ENCODE measurements around the gene FMN2.

FMN2 gene

DNA sequence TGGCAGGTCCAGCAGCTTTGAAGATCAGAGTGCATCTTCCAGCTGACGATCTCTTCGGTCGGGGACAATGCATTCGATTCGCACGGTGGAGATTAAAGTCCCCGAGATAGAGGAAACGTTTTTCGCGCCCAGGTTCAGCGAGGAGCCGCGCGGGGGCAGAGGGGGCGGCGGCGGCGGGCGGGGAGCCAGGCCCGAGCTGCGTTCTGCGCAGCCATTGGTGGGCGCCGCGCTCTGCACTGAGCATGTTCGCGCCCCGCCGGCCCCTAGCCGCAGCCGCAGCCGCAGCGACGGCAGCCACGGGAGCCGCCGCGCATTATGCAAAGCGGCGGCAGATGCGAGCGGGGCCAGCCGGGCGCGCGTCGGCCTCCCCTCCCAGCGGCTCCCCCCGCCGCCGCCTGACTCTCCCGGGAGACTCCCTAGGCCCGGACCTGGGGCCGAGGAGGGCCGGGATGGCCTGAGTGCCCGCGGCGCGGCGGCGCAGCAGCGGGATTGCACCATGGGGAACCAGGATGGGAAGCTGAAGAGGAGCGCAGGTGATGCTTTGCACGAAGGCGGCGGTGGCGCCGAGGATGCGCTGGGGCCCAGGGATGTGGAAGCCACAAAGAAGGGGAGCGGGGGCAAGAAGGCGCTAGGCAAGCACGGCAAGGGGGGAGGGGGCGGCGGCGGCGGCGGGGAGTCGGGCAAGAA, at the start of gene FMN2:
TSS of gene FMN2 (plus strand) at position 270 of the 687 bp plus-strand sequence. CDS start at position 497, 227 bp downstream.
- peak; percentile 95 for DNase-seq

DNA sequence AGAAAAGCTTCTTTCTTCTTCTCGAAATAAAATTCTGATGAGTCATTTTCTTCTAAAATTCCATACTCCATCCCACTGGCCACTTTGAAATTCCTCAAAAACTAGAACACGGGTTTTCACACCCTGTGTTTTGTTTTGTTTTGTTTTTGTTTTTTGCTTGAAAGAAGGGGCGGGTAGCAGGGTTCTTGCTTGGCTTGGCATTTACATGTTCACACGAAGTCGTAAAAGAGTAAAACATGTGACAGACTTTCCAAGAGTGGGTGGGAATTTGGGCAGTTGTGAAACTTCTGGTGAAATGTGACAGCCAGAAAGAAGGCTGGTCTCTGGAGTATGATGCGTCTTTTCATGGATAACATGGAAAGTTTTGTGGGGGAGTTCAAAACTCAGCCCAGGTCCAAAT, 47.1 kb upstream of the FMN2 start:
- DNase-seq = no peak

DNA sequence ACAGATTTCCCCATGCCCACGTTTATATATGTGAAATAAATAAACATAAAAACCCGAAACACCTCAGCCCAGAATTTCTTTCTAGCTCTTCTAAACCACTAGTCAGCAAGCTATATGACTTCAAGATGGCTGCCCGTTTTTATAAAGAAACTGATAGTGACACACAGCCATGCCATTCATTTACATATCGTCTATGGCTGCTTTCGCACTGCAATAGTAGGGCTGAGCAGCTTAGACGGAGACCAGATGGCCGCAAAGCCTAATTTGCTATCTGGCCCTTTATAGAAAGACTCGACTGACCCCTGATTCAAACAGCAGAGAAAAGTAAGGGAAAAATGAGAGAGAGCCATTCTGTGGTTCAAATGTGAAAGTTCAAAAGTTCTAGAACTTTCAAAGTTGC, 45.7 kb upstream of the FMN2 start:
- DNase-seq = peak; percentile 90

DNA sequence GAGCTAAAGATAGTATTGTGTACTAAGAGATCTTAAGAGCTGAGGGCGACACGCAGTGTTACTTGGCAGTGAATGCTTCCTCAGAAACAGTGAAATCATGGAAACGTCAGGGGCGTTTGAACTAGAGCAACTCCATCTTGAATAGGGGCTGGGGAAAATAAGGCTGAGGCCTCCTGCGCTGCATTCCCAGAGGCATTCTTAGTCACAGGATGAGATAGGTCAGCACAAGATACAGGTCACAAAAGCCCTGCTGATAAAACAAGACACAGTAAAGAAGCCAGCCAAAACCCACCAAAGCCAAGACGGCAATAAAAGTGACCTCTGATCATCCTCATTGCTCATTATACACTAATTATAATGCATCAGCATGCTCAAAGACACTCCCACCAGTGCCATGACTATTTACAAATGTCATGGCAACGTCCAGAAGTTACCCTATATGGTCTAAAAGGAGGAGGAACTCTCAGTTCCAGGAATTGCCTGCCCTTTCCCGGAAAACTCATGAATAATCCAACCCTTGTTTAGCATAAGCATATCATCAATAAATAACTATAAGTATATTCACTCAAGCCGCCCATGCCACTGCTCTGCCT, 37.5 kb upstream of the FMN2 start:
- no peak for DNase-seq

GRCh38 chr1:240055936-240056335, 35.7 kb upstream of the FMN2 start:
- peak; percentile 16 for DNase-seq

DNA sequence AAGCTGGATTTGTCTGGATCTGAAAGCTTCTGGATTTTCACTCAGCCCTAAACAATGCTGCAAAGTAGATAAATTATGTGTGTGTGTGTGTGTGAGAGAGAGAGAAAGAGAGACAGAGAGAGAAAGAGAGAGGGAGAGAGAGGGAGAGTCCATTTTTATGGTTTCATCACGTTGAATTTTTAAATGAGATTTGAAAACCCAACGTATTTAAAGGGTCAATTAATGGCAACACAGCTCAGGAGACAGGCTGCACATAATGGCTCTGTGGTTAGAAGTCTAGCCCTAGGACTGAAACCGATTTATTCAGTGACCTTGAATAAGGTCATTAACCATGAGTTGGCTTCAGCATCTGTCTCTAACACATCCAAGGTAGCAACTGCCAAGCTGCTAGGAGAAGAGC, 35.3 kb upstream of the FMN2 start:
- DNase-seq = peak; percentile 64

DNA sequence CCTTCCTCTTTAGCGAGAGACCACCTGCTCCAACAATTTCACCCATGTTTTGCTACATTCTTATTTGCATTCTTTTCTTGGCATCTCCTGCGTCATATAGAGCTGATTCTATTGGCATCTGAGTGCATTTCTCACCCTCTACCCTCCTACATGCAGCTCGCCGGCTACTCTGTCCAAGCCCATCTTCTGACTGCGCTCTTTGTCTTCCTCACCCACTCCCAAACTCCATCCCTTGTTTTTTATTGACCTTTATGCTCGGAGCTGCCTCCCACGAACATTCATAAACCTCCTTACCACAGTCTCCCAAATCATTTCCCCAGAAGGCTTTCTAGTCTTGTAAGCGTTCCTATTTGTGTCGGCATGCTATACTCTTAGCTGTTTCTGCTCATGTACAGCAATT, 33.6 kb upstream of the FMN2 start:
- no peak for DNase-seq

GRCh38 chr1:240068961-240069360, 22.7 kb upstream of the FMN2 start:
- no peak for DNase-seq

DNA sequence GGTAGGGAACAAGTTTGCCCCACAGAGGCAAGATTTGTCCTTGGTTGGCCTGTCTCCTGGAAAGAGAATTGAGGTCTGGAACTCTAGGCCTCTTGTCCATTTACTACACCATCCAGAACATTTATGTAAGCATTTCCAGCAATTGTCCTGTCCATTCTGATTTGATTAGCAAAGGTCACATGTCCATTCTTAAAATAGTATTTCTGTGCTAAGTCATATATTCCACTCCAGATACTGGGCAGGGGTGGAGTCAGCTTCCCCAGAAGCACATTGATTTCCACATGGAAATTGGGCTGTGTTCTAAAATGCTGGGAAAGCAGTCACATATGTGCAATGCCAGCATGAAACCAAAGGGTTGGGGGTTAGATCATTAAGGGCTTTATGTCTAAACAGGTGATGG, 21.5 kb upstream of the FMN2 start:
- no peak for DNase-seq

- DNase-seq = peak; percentile 33
Observed at GRCh38 chr1:240073097-240073496, 18.6 kb upstream of the FMN2 start.

DNA sequence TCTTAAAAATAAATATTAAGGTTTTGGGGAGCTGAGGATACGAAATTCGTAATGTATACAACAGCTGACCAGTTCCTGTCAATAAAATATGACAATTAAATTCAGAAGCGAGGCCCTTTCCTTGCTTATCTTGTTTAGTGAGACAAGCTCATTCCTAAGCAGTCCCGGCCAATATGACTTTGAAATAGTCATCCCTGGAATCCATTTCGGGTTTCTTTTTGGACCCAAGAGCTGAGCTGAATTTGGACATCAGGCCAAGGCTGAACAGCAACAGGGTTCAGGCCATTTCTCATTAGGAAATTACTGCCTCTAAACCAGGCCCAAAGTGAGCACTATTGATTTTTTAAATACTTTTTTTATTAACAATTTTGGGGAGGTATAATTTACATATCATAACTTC, 17.3 kb upstream of the FMN2 start:
- peak; percentile 37 for DNase-seq

DNA sequence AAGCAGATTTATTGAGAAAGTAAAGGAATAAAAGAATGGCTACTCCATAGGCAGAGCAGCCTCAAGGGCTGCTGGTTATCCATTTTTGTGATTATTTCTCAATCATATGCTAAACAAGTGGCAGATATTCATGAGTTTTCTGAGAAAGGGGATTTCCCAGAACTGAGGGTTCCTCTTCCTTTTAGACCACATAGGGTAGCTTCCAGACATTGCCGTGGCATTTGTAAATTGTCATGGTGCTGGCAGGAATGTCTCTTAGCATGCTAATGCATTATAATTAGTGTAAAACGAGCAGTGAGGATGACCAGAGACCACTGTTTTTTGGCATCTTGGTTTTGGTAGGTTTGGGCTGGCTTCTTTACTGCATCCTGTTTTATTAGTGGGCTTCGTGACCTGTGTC, 16.8 kb upstream of the FMN2 start:
- DNase-seq = no peak

- DNase-seq = peak; percentile 46
Observed at GRCh38 chr1:240084337-240084736, 7.3 kb upstream of the FMN2 start.

DNA sequence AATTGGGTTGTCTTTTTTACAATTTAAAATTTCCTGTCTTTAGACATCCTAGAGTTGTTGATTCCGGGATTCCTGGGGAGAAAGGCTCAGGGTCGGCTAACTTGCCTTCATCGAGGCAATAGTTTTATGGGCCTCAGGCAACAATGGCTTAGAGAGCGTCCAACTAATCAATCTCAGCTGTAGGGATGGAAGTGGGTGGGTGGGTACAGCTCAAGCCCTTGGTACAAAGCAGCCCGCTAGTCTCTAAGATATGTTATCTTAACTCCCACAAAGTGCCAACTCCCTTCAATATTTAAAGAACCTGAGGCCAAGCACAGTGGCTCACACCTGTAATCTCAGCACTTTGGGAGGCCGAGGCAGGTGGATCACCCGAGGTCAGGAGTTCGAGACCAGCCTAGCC, 6.9 kb upstream of the FMN2 start:
- peak; percentile 15 for DNase-seq

DNA sequence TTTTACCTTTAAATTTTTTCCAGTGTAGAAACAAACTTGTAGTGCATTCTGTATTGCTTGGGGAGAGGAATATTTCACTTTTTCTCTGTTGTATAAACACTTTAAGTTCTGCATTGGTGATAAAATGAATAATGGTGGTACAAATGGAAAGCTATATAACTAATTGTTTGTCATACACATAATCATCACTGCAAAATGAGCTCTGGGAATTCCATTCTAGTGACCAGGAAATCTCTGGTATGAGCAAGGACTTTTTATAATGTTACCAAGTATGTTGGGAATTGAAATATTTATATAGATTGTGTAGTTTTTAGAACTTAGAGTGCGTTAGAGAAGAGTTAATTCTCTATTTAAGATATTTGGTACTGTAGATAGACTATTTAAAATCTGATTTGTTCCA, 5.0 kb upstream of the FMN2 start:
- DNase-seq = no peak

- DNase-seq = peak; percentile 25
Observed at GRCh38 chr1:240090014-240090413, 1.7 kb upstream of the FMN2 start.

DNA sequence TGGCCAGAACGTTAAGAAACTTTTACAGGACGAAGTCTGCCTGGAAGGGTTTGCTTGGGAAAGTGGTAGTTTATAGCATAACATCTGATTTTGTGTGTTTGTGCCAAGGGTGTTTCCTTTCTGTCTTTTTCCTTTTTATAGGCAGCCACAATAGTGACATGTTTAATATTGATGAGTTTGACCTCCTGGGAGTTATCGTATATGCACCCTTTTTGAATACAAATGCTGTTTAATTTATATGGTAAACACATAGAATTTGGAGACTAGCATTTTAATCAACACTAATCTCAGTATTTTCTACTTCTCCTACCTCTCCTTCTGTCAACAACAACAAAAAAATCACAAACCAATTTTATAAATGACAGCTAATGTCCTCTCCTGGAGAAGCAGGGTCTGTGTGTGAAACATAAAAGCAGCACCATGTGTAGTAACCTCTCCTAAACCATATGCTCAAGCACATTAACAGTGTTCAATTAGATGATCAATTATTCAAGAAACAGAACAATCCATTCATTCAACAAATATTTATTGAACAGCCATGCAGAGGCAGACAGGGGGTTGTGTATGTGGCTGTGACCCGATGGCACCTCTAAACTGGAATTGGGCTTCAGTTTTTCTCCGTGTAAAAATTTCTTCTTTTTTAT, 604 bp upstream of the FMN2 start:
- DNase-seq = peak; percentile 76

GRCh38 chr1:240092301-240093119, 827 bp downstream of the FMN2 start:
- DNase-seq = peak; percentile 79

GRCh38 chr1:240093120-240093961, 1.7 kb downstream of the FMN2 start:
- DNase-seq = peak; percentile 71

GRCh38 chr1:240094041-240094722, 2.5 kb downstream of the FMN2 start:
- peak; percentile 87 for DNase-seq

GRCh38 chr1:240096974-240097373, 5.3 kb downstream of the FMN2 start:
- peak; percentile 75 for DNase-seq

GRCh38 chr1:240098534-240098933, 6.9 kb downstream of the FMN2 start:
- DNase-seq = no peak
